Urinary bladder (tissue), 4 donors: Measurements from ENCODE around the gene SLIT2. TPM values are rescaled to one million over a fixed set of nuclear protein-coding genes. Genes with fewer than 3 reads are reported as not detected.

Experiments
- DNase-seq: peaks from one replicate; pipeline ENCODE4 v3.0.0-alpha.2; 2015; ENCODE audit errors: extremely low spot score
- H3K27ac ChIP-seq: one replicate; pipeline ENCODE4 v1.5.1; 2013; ENCODE audit warnings: low read depth, mild to moderate bottlenecking, moderate library complexity
- H3K36me3 ChIP-seq: one replicate; pipeline ENCODE4 v1.6.1; 2013; ENCODE audit warnings: mild to moderate bottlenecking, moderate library complexity; ENCODE audit not compliant: insufficient read depth
- H3K4me1 ChIP-seq: one replicate; pipeline ENCODE4 v1.6.1; 2013; ENCODE audit warnings: mild to moderate bottlenecking, moderate library complexity; ENCODE audit not compliant: insufficient read depth
- H3K4me3 ChIP-seq: one replicate; pipeline ENCODE4 v1.5.1; 2013; ENCODE audit warnings: low read depth, low read length
- WGBS: extraction: QIAGEN DNeasy Blood & Tissue Kit; methylation state at CpG from one replicate; pipeline ENCODE4 v1.1.7; 2013; 5-methylcytosine and 5-hydroxymethylcytosine counted together
- polyA plus RNA-seq: library from polyadenylated mRNA; stranded (reverse); fragments of 200-250 nt; gene quantifications from one replicate; pipeline ENCODE4 v1.2.3, GENCODE V29; 2013
- total RNA-seq: library from RNA; depleted of rRNA; stranded (reverse); fragments of >200 nt; gene quantifications from one replicate; pipeline ENCODE4 v1.2.3, GENCODE V29; 2014
- donor health status: healthy with polysubstance abuse.
- donor health status: healthy.

SLIT2 gene, protein sequence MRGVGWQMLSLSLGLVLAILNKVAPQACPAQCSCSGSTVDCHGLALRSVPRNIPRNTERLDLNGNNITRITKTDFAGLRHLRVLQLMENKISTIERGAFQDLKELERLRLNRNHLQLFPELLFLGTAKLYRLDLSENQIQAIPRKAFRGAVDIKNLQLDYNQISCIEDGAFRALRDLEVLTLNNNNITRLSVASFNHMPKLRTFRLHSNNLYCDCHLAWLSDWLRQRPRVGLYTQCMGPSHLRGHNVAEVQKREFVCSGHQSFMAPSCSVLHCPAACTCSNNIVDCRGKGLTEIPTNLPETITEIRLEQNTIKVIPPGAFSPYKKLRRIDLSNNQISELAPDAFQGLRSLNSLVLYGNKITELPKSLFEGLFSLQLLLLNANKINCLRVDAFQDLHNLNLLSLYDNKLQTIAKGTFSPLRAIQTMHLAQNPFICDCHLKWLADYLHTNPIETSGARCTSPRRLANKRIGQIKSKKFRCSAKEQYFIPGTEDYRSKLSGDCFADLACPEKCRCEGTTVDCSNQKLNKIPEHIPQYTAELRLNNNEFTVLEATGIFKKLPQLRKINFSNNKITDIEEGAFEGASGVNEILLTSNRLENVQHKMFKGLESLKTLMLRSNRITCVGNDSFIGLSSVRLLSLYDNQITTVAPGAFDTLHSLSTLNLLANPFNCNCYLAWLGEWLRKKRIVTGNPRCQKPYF (N-terminal part only)
- total RNA-seq (125 TPM), polyA plus RNA-seq (30.5 TPM)

DNA sequence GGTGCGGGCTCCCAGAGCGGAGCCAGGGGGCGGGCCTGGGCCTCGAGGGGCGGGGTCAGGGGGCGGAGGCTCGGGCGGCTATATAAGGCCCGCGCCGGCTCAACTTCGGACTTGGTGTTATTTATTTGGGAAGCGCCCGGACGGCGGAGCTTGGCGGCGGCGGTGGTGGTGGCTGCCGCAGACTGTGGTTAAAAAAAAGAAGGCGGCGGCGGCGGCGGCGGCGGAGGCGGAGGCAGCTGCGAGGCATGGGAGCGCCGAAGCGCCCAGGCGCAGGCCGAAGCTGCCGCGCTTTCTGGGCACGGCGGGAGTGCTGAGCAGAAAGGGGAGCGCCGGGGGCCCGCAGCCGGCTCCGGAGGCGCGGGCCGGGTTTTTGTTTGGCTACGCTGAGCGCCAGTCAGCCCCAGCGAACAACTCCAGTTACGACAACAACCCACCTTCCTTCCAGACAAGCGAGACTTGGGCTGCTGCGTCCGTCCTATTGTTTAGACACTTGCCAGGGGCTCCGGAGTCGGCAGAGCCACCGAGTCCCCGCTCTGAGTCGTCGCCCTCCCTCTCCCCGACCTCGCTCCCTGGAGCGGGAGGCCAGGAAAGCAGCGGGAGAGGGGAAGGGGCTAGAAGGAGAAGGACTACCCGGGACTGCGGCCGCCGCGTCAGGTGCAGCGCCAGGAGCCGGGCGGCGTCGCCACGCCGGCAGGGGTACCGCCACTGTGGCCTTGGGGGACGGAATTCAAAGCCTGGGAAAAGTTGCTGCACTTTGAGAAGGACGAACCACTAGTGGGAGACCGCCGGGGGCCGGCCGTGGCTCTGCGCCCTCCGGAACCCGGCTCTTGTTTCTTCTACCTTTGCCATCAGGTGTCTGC, at the start of gene SLIT2:
Gene SLIT2 (plus strand): TSS at position 110 of the 860 bp plus-strand sequence. CDS start 1,911 bp downstream, outside the sequence.
- Histone ChIP-seq H3K27ac (no peak within 1 kb of the TSS), H3K4me1 (no peaks in the 10 kb centered on the region), H3K4me3 (peak within 1 kb of the TSS; percentile 74), H3K36me3 (no peaks in the 10 kb centered on the region)
- peak; percentile 26 for DNase-seq
- under 1% methylated on average over 85 of the region's 85 CpGs for WGBS

DNA sequence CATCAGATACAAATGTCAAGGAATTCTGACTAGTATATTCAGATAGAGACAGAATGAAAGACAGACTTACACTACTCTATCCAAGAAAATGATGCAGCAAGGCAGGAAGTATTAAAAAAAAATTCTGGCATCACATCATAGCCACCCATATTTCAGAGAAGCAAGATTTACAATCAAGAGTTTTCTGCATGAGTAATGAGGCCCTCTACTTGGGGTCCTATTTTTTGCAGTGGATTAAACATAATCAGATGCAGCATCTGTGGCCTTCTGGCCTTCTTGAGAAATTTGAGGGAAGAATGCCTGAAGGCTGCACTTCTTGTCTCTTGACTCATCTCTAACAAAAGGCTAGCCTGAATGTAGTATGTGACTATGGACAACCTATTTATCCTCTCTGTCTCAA, 48.2 kb upstream of the SLIT2 start:
- H3K36me3 ChIP-seq = no peaks in the 10 kb centered on the region
- no peak for DNase-seq
- no peak overlapping the region for H3K27ac ChIP-seq
- H3K4me1 ChIP-seq = no peaks in the 10 kb centered on the region
- H3K4me3 ChIP-seq = no peak overlapping the region

DNA sequence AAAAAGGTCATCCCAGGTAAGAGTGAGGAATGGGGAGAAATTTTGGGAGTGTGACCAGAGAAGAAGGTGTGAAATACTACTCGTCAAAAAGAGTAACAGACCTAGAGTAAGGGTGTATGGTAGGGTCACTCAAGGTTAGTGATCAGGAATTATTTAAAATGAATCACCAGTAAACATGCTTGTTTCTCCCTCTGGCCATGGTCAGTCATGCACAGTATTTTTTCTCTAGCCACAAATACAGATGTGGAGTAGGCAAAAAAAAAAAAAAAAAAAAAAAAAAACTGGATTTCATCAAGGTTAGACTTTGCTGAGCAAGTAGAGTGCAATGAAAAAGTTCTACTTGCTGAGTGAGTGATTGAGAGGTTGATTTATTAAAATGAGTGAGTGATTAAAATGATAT, 34.2 kb upstream of the SLIT2 start:
- no peak overlapping the region for H3K4me3 ChIP-seq
- DNase-seq = no peak
- H3K36me3 ChIP-seq = no peaks in the 10 kb centered on the region
- WGBS = 0% methylated on average over 1 of the region's 1 CpG
- H3K4me1 ChIP-seq = no peaks in the 10 kb centered on the region
- no peak overlapping the region for H3K27ac ChIP-seq

DNA sequence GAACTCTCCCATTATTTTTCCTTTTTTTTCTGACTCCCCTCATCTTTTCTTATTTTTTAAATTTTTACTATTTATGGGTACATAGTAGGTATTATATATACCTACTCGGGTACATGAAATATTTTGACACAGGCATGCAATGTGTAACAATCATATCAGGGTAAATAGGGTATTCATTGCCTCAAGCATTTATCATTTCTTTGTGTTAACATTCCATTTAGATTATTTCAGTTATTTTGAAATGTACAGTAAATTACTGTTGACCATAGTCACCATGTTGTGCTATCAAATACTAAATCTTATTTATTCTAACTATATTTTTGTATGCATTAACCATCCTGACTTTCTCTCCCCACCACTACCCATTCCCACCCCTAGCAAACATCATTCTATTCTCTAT, 33.8 kb upstream of the SLIT2 start:
- Histone ChIP-seq H3K4me1 (no peaks in the 10 kb centered on the region), H3K4me3 (no peak overlapping the region), H3K27ac (no peak overlapping the region), H3K36me3 (no peaks in the 10 kb centered on the region)
- no peak for DNase-seq
- 79% methylated on average over 1 of the region's 1 CpG for WGBS

DNA sequence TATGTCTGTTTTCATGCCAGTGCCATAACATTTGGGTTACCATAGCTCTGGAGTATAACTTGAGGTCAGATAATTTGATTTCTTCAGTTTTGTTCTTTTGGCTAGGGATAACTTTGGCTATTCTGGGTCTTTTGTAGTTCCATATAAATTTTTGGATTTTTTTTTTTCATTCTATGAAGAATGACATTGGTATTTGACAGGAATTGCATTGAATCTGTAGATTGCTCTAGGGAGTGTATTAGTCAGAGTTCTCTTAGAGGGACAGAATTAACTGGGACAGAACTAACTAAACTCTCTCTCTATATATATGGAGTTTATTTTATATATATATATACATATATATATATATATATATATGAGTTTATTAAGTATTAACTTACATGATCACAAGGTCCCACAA, 32.2 kb upstream of the SLIT2 start:
- Histone ChIP-seq H3K36me3 (no peaks in the 10 kb centered on the region), H3K4me1 (no peaks in the 10 kb centered on the region), H3K27ac (no peak overlapping the region), H3K4me3 (no peak overlapping the region)
- DNase-seq = no peak

DNA sequence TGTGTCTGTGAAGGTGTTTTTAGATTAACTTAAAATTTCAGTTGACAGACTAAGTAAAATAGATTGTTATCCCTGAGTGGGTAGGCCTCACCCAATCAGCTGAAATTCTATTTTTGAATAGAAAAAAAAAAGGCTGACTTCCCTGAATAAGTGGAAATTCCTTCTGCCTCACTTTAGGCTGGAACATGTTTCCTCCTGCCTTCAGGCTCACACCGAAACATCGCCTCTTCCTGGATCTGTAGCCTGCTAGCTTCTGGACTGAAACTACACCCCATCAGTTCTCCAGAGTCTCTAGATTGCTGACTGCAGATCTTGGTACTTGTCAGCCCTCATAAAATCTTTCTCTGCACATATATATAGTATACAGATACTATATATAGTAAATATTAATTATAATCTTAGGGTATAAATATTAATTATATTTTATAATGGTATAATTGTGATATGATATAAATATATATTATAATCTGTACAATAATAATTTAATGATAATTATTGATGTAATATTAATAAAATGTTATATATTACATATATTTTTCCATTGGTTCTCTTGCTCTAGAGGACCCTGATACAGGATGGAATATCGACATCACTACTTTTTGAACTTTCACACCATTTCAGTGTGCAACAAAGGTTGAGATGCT, 13.7 kb upstream of the SLIT2 start:
- DNase-seq = no peak
- 99% methylated on average over 3 of the region's 3 CpGs for WGBS
- Histone ChIP-seq H3K27ac (no peak overlapping the region), H3K36me3 (no peaks in the 10 kb centered on the region), H3K4me1 (no peaks in the 10 kb centered on the region), H3K4me3 (no peak overlapping the region)

DNA sequence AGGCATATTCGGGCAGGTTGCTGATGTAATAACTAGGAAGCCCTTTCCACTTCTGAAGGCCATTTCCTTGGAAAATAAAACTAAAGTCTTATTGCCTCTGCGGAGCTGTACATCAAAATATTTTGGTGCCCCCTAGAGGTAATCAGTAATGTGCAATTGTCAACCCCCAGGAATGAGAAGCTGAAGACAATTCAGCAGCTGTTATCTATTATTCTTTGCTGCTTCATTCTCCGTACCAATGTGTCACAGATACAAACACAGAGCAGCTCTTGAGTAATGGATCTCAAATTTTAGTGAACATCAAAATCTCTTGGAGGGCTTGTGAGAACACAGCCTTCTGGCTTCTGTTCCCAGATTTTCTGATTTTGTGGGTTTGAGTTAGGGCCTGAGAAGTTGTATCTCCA, 3.5 kb upstream of the SLIT2 start:
- no peaks in the 10 kb centered on the region for H3K4me1 ChIP-seq
- H3K36me3 ChIP-seq = no peaks in the 10 kb centered on the region
- no peak overlapping the region for H3K27ac ChIP-seq
- no peak for DNase-seq
- H3K4me3 ChIP-seq = no peak overlapping the region
- WGBS = 13% methylated on average over 3 of the region's 3 CpGs

DNA sequence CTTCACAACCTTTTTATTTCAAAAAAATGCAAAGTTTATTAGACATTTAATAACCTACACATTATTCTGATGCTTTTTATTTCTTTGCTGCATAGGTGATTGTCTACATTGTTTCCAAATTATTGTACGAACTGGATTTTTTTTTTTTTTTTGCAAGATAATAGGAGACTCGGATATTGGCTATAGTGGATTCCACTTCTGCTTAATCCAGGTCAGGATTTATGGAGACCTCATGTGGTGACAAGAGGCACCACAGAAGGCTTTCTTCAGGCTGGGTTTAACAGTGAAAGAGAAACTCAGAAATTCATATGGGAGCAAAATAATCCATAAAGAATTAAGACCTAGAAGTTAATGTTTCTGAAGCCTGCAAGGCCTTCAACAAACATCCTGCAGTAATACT, 2.4 kb upstream of the SLIT2 start:
- no peak overlapping the region for H3K4me3 ChIP-seq
- no peaks in the 10 kb centered on the region for H3K4me1 ChIP-seq
- DNase-seq = no peak
- 36% methylated on average over 2 of the region's 2 CpGs for WGBS
- no peaks in the 10 kb centered on the region for H3K36me3 ChIP-seq
- H3K27ac ChIP-seq = no peak overlapping the region

DNA sequence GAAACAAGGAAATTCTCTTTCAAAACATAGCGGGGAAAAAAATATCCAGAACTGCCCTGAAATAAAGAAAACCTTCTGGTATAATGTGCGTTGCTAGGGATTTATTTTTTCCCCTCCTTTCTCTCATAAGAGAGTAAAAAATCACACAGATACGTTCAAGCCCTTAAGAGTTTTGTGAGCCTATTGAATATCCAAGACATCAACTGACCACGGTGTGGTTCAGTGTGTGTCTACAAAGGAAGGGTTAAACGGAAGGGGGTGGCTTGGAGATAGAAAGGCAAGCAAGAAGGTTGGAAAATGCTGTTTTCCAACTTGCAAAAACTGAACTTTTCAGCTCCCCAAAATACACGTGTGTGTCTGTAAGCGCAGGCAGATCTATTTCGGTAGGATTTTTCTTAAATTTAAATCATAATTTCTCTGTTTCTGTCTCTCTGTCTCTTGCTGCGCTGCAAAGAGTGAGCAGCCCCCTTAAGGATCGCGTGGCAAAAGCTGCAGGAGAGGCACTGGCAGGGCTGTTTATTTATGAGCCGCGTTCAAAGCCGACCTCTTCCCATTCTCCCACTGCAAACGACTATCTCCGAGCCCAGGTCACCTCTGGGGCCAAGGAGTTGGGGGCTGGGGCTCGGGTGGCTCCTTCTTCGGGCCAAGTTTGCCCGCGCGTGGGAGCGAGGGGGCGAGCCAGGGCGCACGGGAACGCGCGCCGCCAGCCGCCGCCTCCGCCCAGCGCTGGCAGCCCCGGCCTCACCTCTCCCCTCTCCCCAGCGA, 492 bp upstream of the SLIT2 start:
- no peaks in the 10 kb centered on the region for H3K4me1 ChIP-seq
- H3K36me3 ChIP-seq = no peaks in the 10 kb centered on the region
- 4% methylated on average over 35 of the region's 35 CpGs for WGBS
- DNase-seq = no peak
- peak overlapping the region; percentile 74 for H3K4me3 ChIP-seq
- H3K27ac ChIP-seq = no peak overlapping the region

DNA sequence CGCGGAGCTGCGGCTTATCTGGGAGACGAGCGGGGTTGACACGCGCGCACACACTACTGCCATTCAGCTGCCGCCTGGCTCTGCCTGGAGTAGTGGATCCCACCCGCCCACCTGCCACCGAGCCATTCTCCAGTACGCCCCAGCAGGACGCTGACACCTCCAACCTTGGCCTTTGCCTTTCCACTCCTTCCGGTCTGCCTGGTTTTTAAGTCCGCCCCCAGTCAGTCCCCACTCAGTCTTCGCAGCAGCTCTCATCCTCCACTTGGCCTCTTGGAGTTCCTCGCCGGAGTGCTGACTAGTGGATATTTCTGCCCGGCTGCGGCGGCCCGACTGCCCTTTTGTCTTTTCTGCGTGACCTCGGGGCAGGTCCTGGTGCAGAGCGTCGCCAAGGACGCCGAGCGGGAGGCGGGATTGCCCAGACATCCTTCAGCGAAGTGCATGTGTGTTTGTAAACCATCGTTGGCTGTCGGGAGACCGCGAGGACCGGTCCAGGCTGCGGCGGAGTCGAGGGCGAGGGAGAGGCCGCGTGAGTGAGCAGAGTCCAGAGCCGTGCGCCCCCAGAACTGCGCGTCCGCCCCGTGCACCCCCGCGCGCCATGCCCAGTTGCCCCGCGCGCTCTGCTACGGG, 1.1 kb downstream of the SLIT2 start:
- no peaks in the 10 kb centered on the region for H3K36me3 ChIP-seq
- H3K4me3 ChIP-seq = peak overlapping the region; percentile 74
- WGBS = under 1% methylated on average over 55 of the region's 55 CpGs
- no peaks in the 10 kb centered on the region for H3K4me1 ChIP-seq
- no peak overlapping the region for H3K27ac ChIP-seq
- no peak for DNase-seq

DNA sequence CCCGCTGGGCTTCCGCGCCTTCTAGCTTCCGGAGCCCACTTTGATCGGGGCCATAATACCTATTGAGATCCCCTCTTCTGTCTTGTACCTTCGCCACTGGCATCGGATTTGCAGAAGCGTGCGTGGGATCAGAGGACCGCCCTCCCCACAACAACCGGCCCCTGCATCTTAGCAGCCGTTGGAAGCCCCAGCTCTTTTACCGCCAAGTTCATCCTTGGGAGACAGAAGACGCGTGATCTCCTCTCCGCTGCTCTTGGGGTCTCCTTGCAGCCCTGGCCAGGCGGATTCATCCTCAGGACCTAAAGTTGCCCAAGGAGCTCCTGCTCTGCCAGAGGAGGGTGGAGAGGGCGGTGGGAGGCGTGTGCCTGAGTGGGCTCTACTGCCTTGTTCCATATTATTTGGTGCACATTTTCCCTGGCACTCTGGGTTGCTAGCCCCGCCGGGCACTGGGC, 1.6 kb downstream of the SLIT2 start:
- H3K4me3 ChIP-seq = peak overlapping the region; percentile 74
- no peaks in the 10 kb centered on the region for H3K4me1 ChIP-seq
- DNase-seq = no peak
- H3K27ac ChIP-seq = no peak overlapping the region
- no peaks in the 10 kb centered on the region for H3K36me3 ChIP-seq
- under 1% methylated on average over 21 of the region's 21 CpGs for whole genome bisulfite sequencing

DNA sequence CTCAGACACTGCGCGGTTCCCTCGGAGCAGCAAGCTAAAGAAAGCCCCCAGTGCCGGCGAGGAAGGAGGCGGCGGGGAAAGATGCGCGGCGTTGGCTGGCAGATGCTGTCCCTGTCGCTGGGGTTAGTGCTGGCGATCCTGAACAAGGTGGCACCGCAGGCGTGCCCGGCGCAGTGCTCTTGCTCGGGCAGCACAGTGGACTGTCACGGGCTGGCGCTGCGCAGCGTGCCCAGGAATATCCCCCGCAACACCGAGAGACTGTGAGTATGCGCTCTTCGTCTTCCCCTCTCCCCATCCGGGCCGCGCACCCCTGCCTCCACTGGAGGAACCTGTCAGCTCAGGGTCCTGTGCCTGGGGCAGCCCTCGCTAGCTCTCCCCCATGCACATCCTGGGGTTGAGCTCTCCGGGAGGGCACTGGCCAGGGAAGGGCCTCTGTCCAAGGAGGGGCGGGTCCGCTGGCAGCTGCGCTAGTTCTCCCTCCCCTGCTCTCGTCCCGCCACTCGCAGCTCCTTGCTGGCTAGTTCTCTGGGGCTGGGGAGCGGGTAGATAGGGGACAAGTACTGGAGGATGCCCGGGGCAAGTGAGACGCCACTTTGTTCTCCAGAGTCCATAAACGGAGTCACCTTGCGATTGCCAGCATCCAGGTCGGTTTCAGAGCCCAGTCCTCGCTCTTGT, 2.2 kb downstream of the SLIT2 start:
- no peak for DNase-seq
- Histone ChIP-seq H3K4me3 (peak overlapping the region; percentile 74), H3K4me1 (no peaks in the 10 kb centered on the region), H3K27ac (no peak overlapping the region), H3K36me3 (no peaks in the 10 kb centered on the region)
- WGBS = under 1% methylated on average over 43 of the region's 43 CpGs
